ENCODE results near the gene PIK3AP1.

GRCh38 chr10:96637709-96638108 lies 82.6 kb downstream of the PIK3AP1 start:
- TF ChIP-seq, protein P1, sequence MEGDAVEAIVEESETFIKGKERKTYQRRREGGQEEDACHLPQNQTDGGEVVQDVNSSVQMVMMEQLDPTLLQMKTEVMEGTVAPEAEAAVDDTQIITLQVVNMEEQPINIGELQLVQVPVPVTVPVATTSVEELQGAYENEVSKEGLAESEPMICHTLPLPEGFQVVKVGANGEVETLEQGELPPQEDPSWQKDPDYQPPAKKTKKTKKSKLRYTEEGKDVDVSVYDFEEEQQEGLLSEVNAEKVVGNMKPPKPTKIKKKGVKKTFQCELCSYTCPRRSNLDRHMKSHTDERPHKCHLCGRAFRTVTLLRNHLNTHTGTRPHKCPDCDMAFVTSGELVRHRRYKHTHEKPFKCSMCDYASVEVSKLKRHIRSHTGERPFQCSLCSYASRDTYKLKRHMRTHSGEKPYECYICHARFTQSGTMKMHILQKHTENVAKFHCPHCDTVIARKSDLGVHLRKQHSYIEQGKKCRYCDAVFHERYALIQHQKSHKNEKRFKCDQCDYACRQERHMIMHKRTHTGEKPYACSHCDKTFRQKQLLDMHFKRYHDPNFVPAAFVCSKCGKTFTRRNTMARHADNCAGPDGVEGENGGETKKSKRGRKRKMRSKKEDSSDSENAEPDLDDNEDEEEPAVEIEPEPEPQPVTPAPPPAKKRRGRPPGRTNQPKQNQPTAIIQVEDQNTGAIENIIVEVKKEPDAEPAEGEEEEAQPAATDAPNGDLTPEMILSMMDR (IDR thresholded peaks at IDR 0.05), result no peak
- TF ChIP-seq POLR2A (IDR thresholded peaks at IDR 0.05), result no peak
